Neutrophil (primary cell): ENCODE measurements around the gene BICDL2.

Experiments
- H3K27ac ChIP-seq: fragments of 200-600 bp; sonication (generic); 2 replicates; pipeline ENCODE4 v1.5.1; 2016; ENCODE audit warnings: mild to moderate bottlenecking, moderate library complexity
- H3K27me3 ChIP-seq: fragments of 200-600 bp; sonication (generic); 2 replicates; pipeline ENCODE4 v1.6.0; 2016; ENCODE audit warnings: mild to moderate bottlenecking
- H3K36me3 ChIP-seq: fragments of 200-600 bp; sonication (generic); 2 replicates; pipeline ENCODE4 v1.5.1; 2017
- H3K4me1 ChIP-seq, 2 experiments: fragments of 200-600 bp in 1 of 2; sonication (generic) in 1 of 2; 1 replicate in 1 of 2; 2 replicates in 1 of 2; pipeline versions ENCODE4 v1.5.1 to v1.6.1; 2013 to 2016; ENCODE audit warnings: low read depth in 1 of 2, low read length in 1 of 2, mild to moderate bottlenecking in 1 of 2, moderate library complexity in 1 of 2; ENCODE audit not compliant: control insufficient read depth in 1 of 2, insufficient read depth in 1 of 2
- H3K4me3 ChIP-seq, 2 experiments: fragments of 200-600 bp in 1 of 2; sonication (generic) in 1 of 2; 1 replicate in 1 of 2; 2 replicates in 1 of 2; pipeline ENCODE4 v1.5.1; 2013 to 2016; ENCODE audit warnings: low read depth in 1 of 2, low read length in 1 of 2, mild to moderate bottlenecking in 1 of 2, moderate library complexity in 1 of 2
- H3K9me3 ChIP-seq: fragments of 200-600 bp; sonication (generic); 2 replicates; pipeline ENCODE4 v1.5.1; 2016
- CTCF ChIP-seq: fragments of 200-600 bp; sonication (generic); IDR thresholded peaks from 2 replicates; pipeline ENCODE4 v1.5.1; 2016; ENCODE audit warnings: antibody characterized with exemption

Gene BICDL2

GRCh38 chr16:2981899-2982250, 54.9 kb downstream of the BICDL2 start:
- Histone ChIP-seq H3K36me3 (no peaks in the 10 kb centered on the region), H3K9me3 (no peaks in the 10 kb centered on the region), H3K27me3 (no peaks in the 10 kb centered on the region), H3K27ac (no peak overlapping the region), H3K4me1 (peaks cover 26 to 27% of the 10 kb centered on the region in 2 experiments), H3K4me3 (no peak overlapping the region)
- no peak for TF ChIP-seq CTCF

- Histone ChIP-seq H3K27ac (no peak overlapping the region), H3K4me3 (peak overlapping the region; percentile 90 to 95), H3K27me3 (no peaks in the 10 kb centered on the region), H3K9me3 (no peaks in the 10 kb centered on the region), H3K4me1 (peaks cover 26 to 27% of the 10 kb centered on the region in 2 experiments), H3K36me3 (no peaks in the 10 kb centered on the region)
- no peak for TF ChIP-seq CTCF
These were observed 55.4 kb downstream of the BICDL2 start for GRCh38 chr16:2981177-2981898.

- H3K27me3 ChIP-seq, result no peaks in the 10 kb centered on the region
- H3K36me3 ChIP-seq, result peaks cover 3% of the 10 kb centered on the region
- peak; percentile 13 for TF ChIP-seq CTCF
- H3K9me3 ChIP-seq, result no peaks in the 10 kb centered on the region
- peak within 1 kb of the TSS; percentile 51 for H3K27ac ChIP-seq
- peaks cover 26 to 27% of the 10 kb centered on the region in 2 experiments for H3K4me1 ChIP-seq
- H3K4me3 ChIP-seq, result peak within 1 kb of the TSS; percentile 90 to 95
These were observed 56.2 kb downstream of the BICDL2 start, which contains the start of gene PKMYT1 for GRCh38 chr16:2980227-2981176. PKMYT1 (minus strand) TSS chr16:2980446; CDS start chr16:2979657, 789 bp downstream.

GRCh38 chr16:2979669-2980226, 57.0 kb downstream of the BICDL2 start:
- TF ChIP-seq CTCF, result no peak
- no peaks in the 10 kb centered on the region for H3K9me3 ChIP-seq
- H3K27ac ChIP-seq, result no peak overlapping the region
- H3K27me3 ChIP-seq, result no peaks in the 10 kb centered on the region
- peaks cover 10% of the 10 kb centered on the region for H3K36me3 ChIP-seq
- peak overlapping the region; percentile 90 to 95 for H3K4me3 ChIP-seq
- peaks cover 26 to 27% of the 10 kb centered on the region in 2 experiments for H3K4me1 ChIP-seq
